Smooth muscle cell (in vitro differentiated cells): ENCODE results near the gene AKT1S1. TPM values are rescaled to one million over a fixed set of nuclear protein-coding genes. Genes with fewer than 3 reads are reported as not detected.

Experiments used
- DNase-seq: peaks from one replicate; lab custom pipeline; 2025; ENCODE audit not compliant: unreplicated experiment; lab: John Stamatoyannopoulos, UW
- H2AFZ ChIP-seq: fragments of 200-600 bp; sonication (generic); 2 replicates; pipeline ENCODE4 v1.6.0; 2016; ENCODE audit warnings: antibody characterized with exemption, low read depth, mild to moderate bottlenecking
- H3F3A ChIP-seq: fragments of 200-600 bp; sonication (generic); 2 replicates; pipeline ENCODE4 v1.6.0; 2017; ENCODE audit warnings: antibody characterized with exemption, low read depth
- H3K27ac ChIP-seq: fragments of 200-600 bp; sonication (generic); 2 replicates; pipeline ENCODE4 v1.5.1; 2016; ENCODE audit warnings: low read depth, mild to moderate bottlenecking
- H3K27me3 ChIP-seq: fragments of 200-600 bp; sonication (generic); 2 replicates; pipeline ENCODE4 v1.6.1; 2016; ENCODE audit warnings: low read depth, mild to moderate bottlenecking
- H3K36me3 ChIP-seq: fragments of 200-600 bp; sonication (generic); 2 replicates; pipeline ENCODE4 v1.5.1; 2016; ENCODE audit warnings: low read depth
- H3K4me1 ChIP-seq: fragments of 200-600 bp; sonication (generic); 2 replicates; pipeline ENCODE4 v1.5.1; 2016; ENCODE audit warnings: low read depth
- H3K4me2 ChIP-seq: fragments of 200-600 bp; sonication (generic); 2 replicates; pipeline ENCODE4 v1.6.0; 2016; ENCODE audit warnings: mild to moderate bottlenecking
- H3K4me3 ChIP-seq: fragments of 200-600 bp; sonication (generic); 2 replicates; pipeline ENCODE4 v1.5.1; 2016; ENCODE audit warnings: mild to moderate bottlenecking
- H3K79me2 ChIP-seq: fragments of 200-600 bp; sonication (generic); 2 replicates; pipeline ENCODE4 v1.6.0; 2016; ENCODE audit warnings: low read depth, mild to moderate bottlenecking
- H3K9ac ChIP-seq: fragments of 200-600 bp; sonication (generic); 2 replicates; pipeline ENCODE4 v1.6.0; 2016; ENCODE audit warnings: low read depth
- H3K9me3 ChIP-seq: fragments of 200-600 bp; sonication (generic); replicated peaks from 2 replicates; pipeline ENCODE4 v1.5.1; 2016; ENCODE audit warnings: low read depth
- H4K20me1 ChIP-seq: fragments of 200-600 bp; sonication (generic); 2 replicates; pipeline ENCODE4 v1.6.0; 2016; ENCODE audit warnings: low read depth
- WGBS: methylation state at CpG from one replicate; pipeline ENCODE4 v1.1.7; 2016; ENCODE audit warnings: low lambda C conversion rate; 5-methylcytosine and 5-hydroxymethylcytosine counted together
- polyA plus RNA-seq: library from polyadenylated mRNA; unstranded; fragments of >200 nt; fragmentation: Nextera tagmentation; extraction: Ambion mirVana; gene quantifications from 2 replicates; pipeline ENCODE4 v1.2.1, GENCODE V29; 2016
- total RNA-seq: library from RNA; depleted of rRNA; stranded (reverse); fragments of >200 nt; gene quantifications from 2 replicates; pipeline ENCODE4 v1.2.3, GENCODE V29; 2014
- TF ChIP-seq, protein P1 (sequence below): fragments of 200-600 bp; sonication (generic); IDR thresholded peaks from 2 replicates; pipeline ENCODE4 v1.5.1; 2017; ENCODE audit warnings: borderline replicate concordance, mild to moderate bottlenecking, antibody characterized with exemption; ENCODE audit not compliant: insufficient read depth, poor library complexity, severe bottlenecking

The AKT1S1 gene
- total and polyA plus RNA-seq, 2 experiments from 2014 or later, result 15.8 to 72.2 TPM

DNA sequence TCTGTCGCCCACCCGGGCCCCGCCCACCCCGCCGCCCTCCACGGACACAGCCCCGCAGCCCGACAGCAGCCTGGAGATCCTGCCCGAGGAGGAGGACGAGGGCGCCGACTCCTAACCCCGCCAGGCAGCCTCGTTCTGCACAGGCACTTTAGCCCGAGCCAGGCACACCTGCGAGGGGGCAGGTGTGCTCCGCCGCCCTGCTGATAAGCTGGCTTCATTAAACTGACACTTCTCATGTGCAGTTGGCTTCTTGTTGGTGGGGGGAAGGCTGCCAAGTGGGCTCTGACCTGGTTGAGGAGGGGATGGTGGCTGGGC is 11.3 kb upstream of the AKT1S1 start:
- Histone ChIP-seq H3K27ac (no peak overlapping the region), H3K36me3 (no peaks in the 10 kb centered on the region), H3K79me2 (no peaks in the 10 kb centered on the region), H2AFZ (no peak overlapping the region), H3K9ac (no peak overlapping the region), H3K4me1 (no peaks in the 10 kb centered on the region), H3F3A (no peaks in the 10 kb centered on the region), H3K4me3 (no peak overlapping the region), H3K9me3 (no peaks in the 10 kb centered on the region), H3K4me2 (no peak overlapping the region), H3K27me3 (no peaks in the 10 kb centered on the region), H4K20me1 (no peaks in the 10 kb centered on the region)
- TF ChIP-seq, protein P1, sequence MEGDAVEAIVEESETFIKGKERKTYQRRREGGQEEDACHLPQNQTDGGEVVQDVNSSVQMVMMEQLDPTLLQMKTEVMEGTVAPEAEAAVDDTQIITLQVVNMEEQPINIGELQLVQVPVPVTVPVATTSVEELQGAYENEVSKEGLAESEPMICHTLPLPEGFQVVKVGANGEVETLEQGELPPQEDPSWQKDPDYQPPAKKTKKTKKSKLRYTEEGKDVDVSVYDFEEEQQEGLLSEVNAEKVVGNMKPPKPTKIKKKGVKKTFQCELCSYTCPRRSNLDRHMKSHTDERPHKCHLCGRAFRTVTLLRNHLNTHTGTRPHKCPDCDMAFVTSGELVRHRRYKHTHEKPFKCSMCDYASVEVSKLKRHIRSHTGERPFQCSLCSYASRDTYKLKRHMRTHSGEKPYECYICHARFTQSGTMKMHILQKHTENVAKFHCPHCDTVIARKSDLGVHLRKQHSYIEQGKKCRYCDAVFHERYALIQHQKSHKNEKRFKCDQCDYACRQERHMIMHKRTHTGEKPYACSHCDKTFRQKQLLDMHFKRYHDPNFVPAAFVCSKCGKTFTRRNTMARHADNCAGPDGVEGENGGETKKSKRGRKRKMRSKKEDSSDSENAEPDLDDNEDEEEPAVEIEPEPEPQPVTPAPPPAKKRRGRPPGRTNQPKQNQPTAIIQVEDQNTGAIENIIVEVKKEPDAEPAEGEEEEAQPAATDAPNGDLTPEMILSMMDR, result no peak
- 99% methylated on average over 10 of the region's 18 CpGs for WGBS
- DNase-seq, result no peak

DNA sequence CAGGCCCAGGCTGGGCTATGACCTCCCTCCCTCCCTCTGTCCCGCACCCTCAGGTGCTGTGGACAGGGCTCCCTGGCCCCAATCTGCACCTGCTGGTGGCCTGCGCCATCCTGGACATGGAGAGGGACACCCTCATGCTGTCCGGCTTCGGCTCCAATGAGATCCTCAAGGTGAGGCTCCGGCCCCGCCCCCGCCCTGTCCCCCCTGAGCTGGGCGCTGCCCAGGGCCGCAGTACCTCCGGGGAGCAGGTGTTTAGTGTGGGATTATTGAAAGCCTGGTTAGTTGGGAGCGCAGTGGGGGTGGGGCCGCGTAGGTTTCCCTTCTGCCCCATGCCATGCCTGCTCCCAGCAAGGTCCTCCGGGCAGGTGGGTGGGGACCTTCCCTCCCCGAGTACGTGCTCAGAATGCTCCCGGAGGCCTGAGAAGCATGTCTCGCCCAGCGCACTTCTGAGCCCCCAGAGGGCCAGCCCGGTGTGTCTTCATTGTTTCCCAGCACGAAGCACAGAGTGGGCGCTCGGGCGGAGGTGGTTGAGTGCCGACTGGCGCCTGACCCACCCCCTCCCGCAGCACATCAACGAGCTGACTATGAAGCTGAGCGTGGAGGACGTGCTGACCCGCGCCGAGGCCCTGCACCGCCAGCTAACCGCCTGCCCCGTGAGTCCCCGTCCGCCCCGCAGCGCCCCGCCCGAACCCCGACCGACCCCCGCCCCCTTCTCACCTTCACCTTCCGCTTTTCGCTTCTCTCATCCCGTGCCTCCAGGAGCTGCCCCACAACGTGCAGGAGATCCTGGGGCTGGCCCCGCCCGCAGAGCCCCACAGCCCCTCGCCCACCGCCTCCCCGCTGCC is 10.7 kb upstream of the AKT1S1 start:
- H3K4me1 ChIP-seq, result no peaks in the 10 kb centered on the region
- TF ChIP-seq, protein P1, result no peak
- no peaks in the 10 kb centered on the region for H3F3A ChIP-seq
- H3K27me3 ChIP-seq, result no peaks in the 10 kb centered on the region
- H4K20me1 ChIP-seq, result no peaks in the 10 kb centered on the region
- peaks cover 5% of the 10 kb centered on the region for H3K36me3 ChIP-seq
- H3K4me2 ChIP-seq, result no peak overlapping the region
- no peaks in the 10 kb centered on the region for H3K79me2 ChIP-seq
- no peak overlapping the region for H2AFZ ChIP-seq
- H3K27ac ChIP-seq, result no peak overlapping the region
- WGBS, result 95% methylated on average over 28 of the region's 54 CpGs
- H3K9me3 ChIP-seq, result no peaks in the 10 kb centered on the region
- no peak overlapping the region for H3K4me3 ChIP-seq
- no peak overlapping the region for H3K9ac ChIP-seq
- DNase-seq, result no peak

DNA sequence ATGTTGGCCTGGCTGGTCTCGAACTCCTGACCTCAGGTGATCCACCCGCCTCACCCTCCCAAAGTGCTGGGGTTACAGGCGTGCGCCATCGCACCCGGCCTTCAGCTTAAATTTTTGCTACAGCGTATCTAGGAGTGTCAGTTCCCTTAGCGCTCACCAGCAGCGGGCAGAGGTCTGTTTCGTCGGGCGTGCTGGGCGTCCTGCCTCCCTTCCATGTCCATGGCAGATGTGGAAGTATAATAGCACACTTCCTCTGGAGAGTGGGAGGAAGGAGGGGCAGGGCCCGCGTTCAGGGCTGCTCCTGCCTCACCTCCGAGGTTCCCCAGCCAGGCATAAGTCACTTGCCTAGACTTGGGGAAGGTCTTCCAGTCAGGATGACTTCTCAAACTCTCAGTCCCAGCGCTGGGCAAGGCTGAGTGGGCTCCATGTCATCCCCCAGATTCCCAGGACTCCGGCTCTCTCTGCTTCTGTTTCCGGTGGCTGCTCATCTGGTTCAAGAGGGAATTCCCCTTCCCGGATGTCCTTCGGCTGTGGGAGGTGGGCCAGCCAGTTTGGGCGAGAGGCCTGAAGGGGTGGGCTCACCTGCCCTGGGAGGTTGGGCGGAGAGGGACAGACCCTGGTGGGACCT is 10.0 kb upstream of the AKT1S1 start:
- no peak overlapping the region for H3K4me2 ChIP-seq
- no peak overlapping the region for H3K9ac ChIP-seq
- no peak for DNase-seq
- H3K4me3 ChIP-seq, result no peak overlapping the region
- H3K36me3 ChIP-seq, result peaks cover 5% of the 10 kb centered on the region
- no peaks in the 10 kb centered on the region for H3F3A ChIP-seq
- H3K9me3 ChIP-seq, result no peaks in the 10 kb centered on the region
- no peak overlapping the region for H2AFZ ChIP-seq
- WGBS, result 95% methylated on average over 23 of the region's 23 CpGs
- no peaks in the 10 kb centered on the region for H3K27me3 ChIP-seq
- H3K27ac ChIP-seq, result no peak overlapping the region
- H4K20me1 ChIP-seq, result no peaks in the 10 kb centered on the region
- no peaks in the 10 kb centered on the region for H3K79me2 ChIP-seq
- no peaks in the 10 kb centered on the region for H3K4me1 ChIP-seq
- TF ChIP-seq, protein P1, result no peak
